ENCODE data around the gene CYP2C18. TPM values are rescaled to one million over a fixed set of nuclear protein-coding genes. Genes with fewer than 3 reads are reported as not detected.
"Not testable (repeated sequence)": the region's sequence is repeated elsewhere in the genome, so short reads cannot be mapped to it uniquely, and the experiment has no call there.

Gene CYP2C18
- total and polyA plus RNA-seq, 8 donors, result 0.11 to 1.3 (median 0.29) TPM

DNA sequence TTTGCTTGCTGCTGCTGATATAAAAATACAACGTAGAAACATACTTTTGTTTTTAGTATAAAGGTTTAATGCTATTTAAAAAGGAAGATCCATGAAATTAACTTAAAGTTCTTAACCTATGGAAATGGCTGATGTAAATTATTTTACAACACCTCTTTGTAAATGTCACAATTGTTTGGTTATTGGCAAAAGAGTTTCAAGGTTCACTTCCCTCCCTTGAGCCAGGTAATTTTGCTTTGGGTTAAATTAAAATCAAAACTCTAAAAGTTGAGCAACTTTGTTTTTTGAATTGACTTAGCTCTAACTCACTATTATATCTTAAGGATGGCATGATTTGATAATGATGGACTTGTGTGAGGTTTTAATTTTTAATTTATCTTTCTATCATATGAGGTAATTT lies 39.2 kb upstream of the CYP2C18 start:
- Histone ChIP-seq H3K9me3 (no peaks in the 10 kb centered on the region), H3K4me1 (no peaks in the 10 kb centered on the region), H3K27me3 (no peaks in the 10 kb centered on the region), H3K4me3 (no peak overlapping the region), H3K36me3 (no peaks in the 10 kb centered on the region), H3K27ac (no peak overlapping the region)
- intact Hi-C loops (cut with DNase I), result no loop called here
- DNase-seq (no peak), FAIRE-seq (no peak), ATAC-seq (no peak)
- TF ChIP-seq, protein P1, sequence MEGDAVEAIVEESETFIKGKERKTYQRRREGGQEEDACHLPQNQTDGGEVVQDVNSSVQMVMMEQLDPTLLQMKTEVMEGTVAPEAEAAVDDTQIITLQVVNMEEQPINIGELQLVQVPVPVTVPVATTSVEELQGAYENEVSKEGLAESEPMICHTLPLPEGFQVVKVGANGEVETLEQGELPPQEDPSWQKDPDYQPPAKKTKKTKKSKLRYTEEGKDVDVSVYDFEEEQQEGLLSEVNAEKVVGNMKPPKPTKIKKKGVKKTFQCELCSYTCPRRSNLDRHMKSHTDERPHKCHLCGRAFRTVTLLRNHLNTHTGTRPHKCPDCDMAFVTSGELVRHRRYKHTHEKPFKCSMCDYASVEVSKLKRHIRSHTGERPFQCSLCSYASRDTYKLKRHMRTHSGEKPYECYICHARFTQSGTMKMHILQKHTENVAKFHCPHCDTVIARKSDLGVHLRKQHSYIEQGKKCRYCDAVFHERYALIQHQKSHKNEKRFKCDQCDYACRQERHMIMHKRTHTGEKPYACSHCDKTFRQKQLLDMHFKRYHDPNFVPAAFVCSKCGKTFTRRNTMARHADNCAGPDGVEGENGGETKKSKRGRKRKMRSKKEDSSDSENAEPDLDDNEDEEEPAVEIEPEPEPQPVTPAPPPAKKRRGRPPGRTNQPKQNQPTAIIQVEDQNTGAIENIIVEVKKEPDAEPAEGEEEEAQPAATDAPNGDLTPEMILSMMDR (IDR thresholded peaks at IDR 0.05), result no peak
- WGBS, 2 donors, result 85 to 86% methylated on average over 1 of the region's 1 CpG

DNA sequence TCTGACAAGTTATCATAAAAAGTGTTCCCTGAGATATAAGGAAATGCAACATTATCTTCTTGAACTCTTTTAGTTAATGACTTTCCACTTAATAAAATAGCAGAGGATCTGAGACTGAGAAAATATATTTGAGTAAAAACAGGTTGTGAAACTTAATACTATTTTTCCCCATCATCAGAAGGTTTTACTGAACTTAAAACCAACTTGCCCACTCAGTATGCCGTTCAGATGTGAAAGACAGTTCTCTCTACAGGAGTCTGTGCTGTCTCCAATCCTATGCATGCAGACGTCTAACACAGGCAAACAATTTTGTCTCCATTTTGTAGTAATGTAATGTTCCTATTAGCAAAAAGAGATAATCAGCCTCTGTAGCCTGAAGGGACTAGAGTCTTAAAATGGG lies 38.2 kb upstream of the CYP2C18 start:
- Histone ChIP-seq H3K4me1 (no peaks in the 10 kb centered on the region), H3K36me3 (no peaks in the 10 kb centered on the region), H3K9me3 (no peaks in the 10 kb centered on the region), H3K4me3 (no peak overlapping the region), H3K27ac (no peak overlapping the region), H3K27me3 (no peaks in the 10 kb centered on the region)
- intact Hi-C loops (cut with DNase I), result no loop called here
- 49 to 63% methylated on average over 2 of the region's 2 CpGs for WGBS, 2 donors
- ATAC-seq, result no peak
- FAIRE-seq, result no peak
- DNase-seq, result no peak
- TF ChIP-seq, protein P1 (IDR thresholded peaks at IDR 0.05), result no peak

DNA sequence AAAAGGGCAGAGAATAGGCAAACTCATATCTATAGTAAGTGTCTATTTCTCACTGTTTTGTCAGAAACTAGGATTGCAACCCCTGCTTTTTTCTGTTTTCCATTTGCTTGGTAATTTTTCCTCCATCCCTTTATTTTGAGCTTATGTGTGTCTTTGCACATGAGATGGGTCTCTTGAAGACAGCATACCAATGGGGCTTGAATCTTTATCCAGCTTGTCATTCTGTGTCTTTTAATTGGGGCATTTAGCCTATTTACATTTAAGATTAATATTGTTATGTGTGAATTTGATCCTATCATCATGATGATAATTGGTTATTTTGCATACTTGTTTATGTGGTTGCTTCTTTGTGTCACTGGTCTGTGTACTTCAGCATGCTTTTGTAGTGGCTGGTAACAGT lies 28.3 kb upstream of the CYP2C18 start:
- H3K4me3 ChIP-seq; H3K9me3 ChIP-seq; H3K27ac ChIP-seq; intact Hi-C loops (cut with DNase I); H3K36me3 ChIP-seq; ATAC-seq; H3K27me3 ChIP-seq; FAIRE-seq; DNase-seq; H3K4me1 ChIP-seq: not testable (repeated sequence)

DNA sequence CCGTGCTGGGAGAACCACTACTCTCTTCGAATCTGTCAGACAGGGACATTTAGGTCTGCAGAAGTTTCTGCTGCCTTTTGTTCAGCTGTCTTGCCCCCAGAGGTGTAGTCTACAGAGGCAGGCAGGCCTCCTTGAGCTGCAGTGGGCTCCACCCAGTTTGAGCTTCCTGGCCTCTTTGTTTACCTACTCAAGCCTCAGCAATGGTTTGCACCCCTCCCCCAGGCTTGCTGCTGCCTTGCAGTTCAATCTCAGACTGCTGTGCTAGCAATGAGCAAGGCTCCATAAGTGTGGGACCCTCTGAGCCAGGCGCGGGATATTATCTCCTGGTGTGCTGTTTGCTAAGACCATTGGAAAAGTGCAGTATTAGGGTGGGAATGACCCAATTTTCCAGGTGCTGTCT lies 20.5 kb upstream of the CYP2C18 start:
- ATAC-seq; DNase-seq; H3K27me3 ChIP-seq; H3K4me1 ChIP-seq; H3K36me3 ChIP-seq; H3K27ac ChIP-seq; H3K4me3 ChIP-seq; FAIRE-seq; intact Hi-C loops (cut with DNase I); H3K9me3 ChIP-seq: not testable (repeated sequence)
- WGBS, 2 donors, result 66 to 72% methylated on average over 4 of the region's 4 CpGs

DNA sequence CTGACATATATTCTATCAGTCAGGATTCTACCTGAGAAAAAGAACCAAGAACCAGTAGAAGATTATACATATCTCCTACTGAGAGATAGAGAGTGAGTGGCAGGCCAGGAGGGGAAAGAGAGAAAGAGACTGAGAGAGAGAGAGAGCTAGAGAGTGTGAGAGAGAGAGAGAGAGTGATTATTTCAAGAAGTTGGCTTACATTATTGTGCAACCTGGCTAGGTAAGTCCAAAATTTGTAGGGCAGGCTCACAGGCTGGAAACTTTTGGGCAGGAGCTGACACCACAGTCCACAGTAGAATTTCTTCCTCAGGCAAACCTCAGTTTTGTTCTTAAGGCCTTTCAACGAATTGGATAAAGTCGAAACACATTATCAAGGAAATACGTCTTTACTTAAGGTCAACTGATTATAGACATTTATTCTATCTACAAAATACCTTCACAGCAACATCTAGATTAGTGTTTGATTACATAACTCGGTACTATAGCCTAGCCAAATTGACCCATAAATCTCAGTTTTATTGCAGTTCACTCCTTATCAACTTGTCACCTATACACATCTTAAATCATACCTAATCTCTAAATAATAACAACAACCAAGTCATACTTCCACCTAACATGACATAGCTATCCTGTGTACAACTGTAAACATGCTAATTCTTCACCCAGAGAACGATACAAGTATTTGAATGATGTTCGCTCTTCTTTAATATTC lies 17.0 kb upstream of the CYP2C18 start:
- Histone ChIP-seq H3K4me1 (no peaks in the 10 kb centered on the region), H3K27me3 (no peaks in the 10 kb centered on the region), H3K9me3 (no peaks in the 10 kb centered on the region), H3K4me3 (no peak overlapping the region), H3K36me3 (no peaks in the 10 kb centered on the region), H3K27ac (no peak overlapping the region)
- intact Hi-C loops (cut with DNase I), result no loop called here
- DNase-seq (no peak), FAIRE-seq (no peak), ATAC-seq (no peak)
- WGBS, 2 donors, result 57 to 59% methylated on average over 6 of the region's 6 CpGs
- TF ChIP-seq, protein P1 (IDR thresholded peaks at IDR 0.05), result no peak

DNA sequence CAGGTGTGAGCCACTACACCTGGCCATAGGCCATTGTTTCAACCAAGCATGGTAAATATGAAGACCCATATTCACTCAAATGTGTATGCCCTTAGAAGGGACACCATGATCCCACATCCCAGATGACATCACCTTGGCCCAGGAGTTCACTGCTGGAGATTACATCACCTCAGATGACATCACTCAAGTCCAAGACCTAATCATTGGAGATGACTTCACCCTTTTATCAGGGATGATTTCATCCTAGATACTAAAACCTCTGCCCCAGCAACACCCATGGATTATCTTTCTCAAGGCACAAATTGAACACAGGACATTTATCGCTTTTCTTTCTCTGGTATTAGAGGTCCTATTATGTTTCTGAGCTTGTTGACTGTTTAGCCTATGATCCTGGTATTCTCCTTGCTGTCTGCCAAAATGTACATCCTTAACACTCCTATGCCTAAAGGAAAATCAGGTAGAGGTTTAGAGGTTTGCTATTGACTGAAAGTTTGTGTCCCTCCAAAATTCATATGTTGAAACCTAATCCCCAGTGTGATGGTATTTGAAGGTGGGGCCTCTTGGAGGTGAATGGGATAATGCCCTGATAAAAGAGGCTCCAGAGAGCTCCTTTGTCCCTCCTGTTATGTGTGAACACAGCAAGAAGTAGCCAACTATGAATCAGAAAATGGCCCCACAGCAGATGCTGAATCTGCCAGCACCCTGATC lies 9.8 kb upstream of the CYP2C18 start:
- Histone ChIP-seq H3K36me3 (no peaks in the 10 kb centered on the region), H3K27ac (no peak overlapping the region), H3K27me3 (no peaks in the 10 kb centered on the region), H3K4me3 (no peak overlapping the region), H3K4me1 (no peaks in the 10 kb centered on the region), H3K9me3 (no peaks in the 10 kb centered on the region)
- TF ChIP-seq, protein P1 (IDR thresholded peaks at IDR 0.05), result no peak
- DNase-seq (no peak), ATAC-seq (no peak), FAIRE-seq (no peak)
- 84 to 100% methylated on average over 1 of the region's 1 CpG for WGBS, 2 donors
- intact Hi-C loops (cut with DNase I), result no loop called here
